ENCODE results near the gene MAPK8.
A peak's percentile ranks its signal among the peaks of the same experiment; 100 is the strongest.

MAPK8 gene

GRCh38 chr10:48458662-48459048 is 152.2 kb downstream of the MAPK8 start:
- no peak for TF ChIP-seq TCF12 (IDR thresholded peaks at IDR 0.05; ENCODE audit: low read depth)
- no peak for TF ChIP-seq CREB1 (IDR thresholded peaks at IDR 0.05; ENCODE audit: low read depth)
- TF ChIP-seq RAD21 (IDR thresholded peaks at IDR 0.05; ENCODE audit: low read depth), result no peak
- no peak for TF ChIP-seq EP300 (IDR thresholded peaks at IDR 0.05; ENCODE audit: borderline replicate concordance)
- TF ChIP-seq REST (IDR thresholded peaks at IDR 0.05; ENCODE audit: low read depth), result no peak
- no peak for TF ChIP-seq NFIC (IDR thresholded peaks at IDR 0.05)
- no peak for TF ChIP-seq TAF1 (IDR thresholded peaks at IDR 0.05; ENCODE audit: low read depth)
- TF ChIP-seq EGR1 (IDR thresholded peaks at IDR 0.05), result no peak
- no peak for TF ChIP-seq TEAD4 (IDR thresholded peaks at IDR 0.05)

- TF ChIP-seq RAD21 (IDR thresholded peaks at IDR 0.05; ENCODE audit: low read depth) (0 out of 2 replicates have a peak, but pooled peaks have one; percentile 3), TCF12 (IDR thresholded peaks at IDR 0.05; ENCODE audit: low read depth) (peak; percentile 45; the same call in 1 of the 2 replicates), MAX (IDR thresholded peaks at IDR 0.05) (peak; percentile 29; the same call in 1 of the 2 replicates), REST (IDR thresholded peaks at IDR 0.05; ENCODE audit: low read depth) (no peak), YY1 (IDR thresholded peaks at IDR 0.05; ENCODE audit: low read depth) (peak; percentile 42; the same call in 1 of the 2 replicates), CREB1 (IDR thresholded peaks at IDR 0.05; ENCODE audit: low read depth) (no peak), TEAD4 (IDR thresholded peaks at IDR 0.05) (peak; percentile 59), EGR1 (IDR thresholded peaks at IDR 0.05) (no peak), FOXM1 (IDR thresholded peaks at IDR 0.05; ENCODE audit: borderline replicate concordance, low read depth) (no peak), NFIC (IDR thresholded peaks at IDR 0.05) (0 out of 2 replicates have a peak, but pooled peaks have one; percentile 35)
Measured at GRCh38 chr10:48459270-48460150, 153.0 kb downstream of the MAPK8 start.

GRCh38 chr10:48460182-48460581 is 153.7 kb downstream of the MAPK8 start:
- no peak for TF ChIP-seq REST (IDR thresholded peaks at IDR 0.05; ENCODE audit: low read depth)
- no peak for TF ChIP-seq TEAD4 (IDR thresholded peaks at IDR 0.05)
- no peak for TF ChIP-seq NFIC (IDR thresholded peaks at IDR 0.05)
- no peak for TF ChIP-seq MAX (IDR thresholded peaks at IDR 0.05)
- no peak for TF ChIP-seq ZBTB7A (IDR thresholded peaks at IDR 0.05; ENCODE audit: low read depth)
- TF ChIP-seq FOXM1 (IDR thresholded peaks at IDR 0.05; ENCODE audit: borderline replicate concordance, low read depth), result no peak
- no peak for TF ChIP-seq CEBPB (IDR thresholded peaks at IDR 0.05)
- 0 out of 2 replicates have a peak, but pooled peaks have one; percentile 6 for TF ChIP-seq TCF12 (IDR thresholded peaks at IDR 0.05; ENCODE audit: low read depth)

- TF ChIP-seq CEBPB (IDR thresholded peaks at IDR 0.05) (no peak), NFIC (IDR thresholded peaks at IDR 0.05) (peak; percentile 64), REST (IDR thresholded peaks at IDR 0.05; ENCODE audit: low read depth) (no peak), RAD21 (IDR thresholded peaks at IDR 0.05; ENCODE audit: low read depth) (no peak), TEAD4 (IDR thresholded peaks at IDR 0.05) (no peak), USF1 (IDR thresholded peaks at IDR 0.05) (no peak), TCF12 (IDR thresholded peaks at IDR 0.05; ENCODE audit: low read depth) (no peak), EP300 (IDR thresholded peaks at IDR 0.05; ENCODE audit: borderline replicate concordance) (0 out of 2 replicates have a peak, but pooled peaks have one; percentile 23), TAF1 (IDR thresholded peaks at IDR 0.05; ENCODE audit: low read depth) (no peak), FOXM1 (IDR thresholded peaks at IDR 0.05; ENCODE audit: borderline replicate concordance, low read depth) (no peak), EGR1 (IDR thresholded peaks at IDR 0.05) (no peak), YY1 (IDR thresholded peaks at IDR 0.05; ENCODE audit: low read depth) (no peak), MAX (IDR thresholded peaks at IDR 0.05) (no peak), CREB1 (IDR thresholded peaks at IDR 0.05; ENCODE audit: low read depth) (no peak)
Measured at GRCh38 chr10:48461623-48462481, 155.4 kb downstream of the MAPK8 start.

All from Ishikawa (cell line).